Loucy (cell line): ENCODE measurements around the gene PPP1R27.

Source experiments
- H2AFZ ChIP-seq: fragments of 200-600 bp; sonication (generic); 2 replicates; pipeline ENCODE4 v1.6.0; 2016; ENCODE audit warnings: antibody characterized with exemption, mild to moderate bottlenecking, low read length, moderate library complexity
- H3F3A ChIP-seq: fragments of 200-600 bp; 2 replicates; pipeline ENCODE4 v1.6.0; 2016; ENCODE audit warnings: antibody characterized with exemption, low read depth, mild to moderate bottlenecking
- H3K27me3 ChIP-seq: fragments of 200-600 bp; sonication (generic); 2 replicates; pipeline ENCODE4 v1.6.1; 2014; ENCODE audit warnings: low read length, mild to moderate bottlenecking; ENCODE audit not compliant: insufficient read depth, poor library complexity, severe bottlenecking
- H3K36me3 ChIP-seq: fragments of 200-600 bp; sonication (generic); 2 replicates; pipeline ENCODE4 v1.6.1; 2016; ENCODE audit warnings: low read length; ENCODE audit not compliant: insufficient read depth
- H3K4me1 ChIP-seq: fragments of 200-600 bp; sonication (generic); 2 replicates; pipeline ENCODE4 v1.5.1; 2014; ENCODE audit warnings: low read length, mild to moderate bottlenecking; ENCODE audit not compliant: insufficient read depth, poor library complexity, severe bottlenecking
- H3K4me2 ChIP-seq: fragments of 200-600 bp; sonication (generic); 2 replicates; pipeline ENCODE4 v1.6.0; 2014; ENCODE audit warnings: antibody characterized with exemption, low read length, low read depth, mild to moderate bottlenecking; ENCODE audit not compliant: poor library complexity, severe bottlenecking
- H3K4me3 ChIP-seq: fragments of 200-600 bp; sonication (generic); 2 replicates; pipeline ENCODE4 v1.5.1; 2014; ENCODE audit warnings: low read length, mild to moderate bottlenecking, mixed read lengths; ENCODE audit not compliant: poor library complexity, severe bottlenecking
- H3K79me2 ChIP-seq: fragments of 200-600 bp; sonication (generic); 2 replicates; pipeline ENCODE4 v1.6.1; 2014; ENCODE audit warnings: low read length; ENCODE audit not compliant: insufficient read depth
- H3K9ac ChIP-seq: fragments of 200-600 bp; sonication (generic); 2 replicates; pipeline ENCODE4 v1.6.0; 2014; ENCODE audit warnings: mild to moderate bottlenecking, low read depth, low read length, moderate library complexity; ENCODE audit not compliant: poor library complexity, severe bottlenecking
- H3K9me2 ChIP-seq: fragments of 200-600 bp; sonication (generic); replicated peaks from 2 replicates; pipeline ENCODE4 v1.6.1; 2016; ENCODE audit warnings: low read depth, low read length, mixed read lengths
- H3K9me3 ChIP-seq: fragments of 200-600 bp; sonication (generic); 2 replicates; pipeline ENCODE4 v1.6.1; 2014; ENCODE audit warnings: mild to moderate bottlenecking, antibody characterized with exemption, low read length, low read depth; ENCODE audit not compliant: insufficient read depth
- H4K20me1 ChIP-seq: fragments of 200-600 bp; sonication (generic); 2 replicates; pipeline ENCODE4 v1.6.0; 2014; ENCODE audit warnings: antibody characterized with exemption, low read length, mild to moderate bottlenecking; ENCODE audit not compliant: insufficient read depth, poor library complexity, severe bottlenecking
- EZH2phosphoT487 ChIP-seq: fragments of 200-600 bp; IDR thresholded peaks from 2 replicates; pipeline ENCODE4 v1.6.1; 2018; ENCODE audit warnings: antibody characterized with exemption, mild to moderate bottlenecking, moderate library complexity, borderline replicate concordance
- TF ChIP-seq, protein P1 (sequence below): fragments of 200-600 bp; sonication (generic); conservative IDR thresholded peaks from 2 replicates; pipeline ENCODE4 v1.5.1; 2014; ENCODE audit warnings: mild to moderate bottlenecking, antibody characterized with exemption, low read length

Gene PPP1R27

DNA sequence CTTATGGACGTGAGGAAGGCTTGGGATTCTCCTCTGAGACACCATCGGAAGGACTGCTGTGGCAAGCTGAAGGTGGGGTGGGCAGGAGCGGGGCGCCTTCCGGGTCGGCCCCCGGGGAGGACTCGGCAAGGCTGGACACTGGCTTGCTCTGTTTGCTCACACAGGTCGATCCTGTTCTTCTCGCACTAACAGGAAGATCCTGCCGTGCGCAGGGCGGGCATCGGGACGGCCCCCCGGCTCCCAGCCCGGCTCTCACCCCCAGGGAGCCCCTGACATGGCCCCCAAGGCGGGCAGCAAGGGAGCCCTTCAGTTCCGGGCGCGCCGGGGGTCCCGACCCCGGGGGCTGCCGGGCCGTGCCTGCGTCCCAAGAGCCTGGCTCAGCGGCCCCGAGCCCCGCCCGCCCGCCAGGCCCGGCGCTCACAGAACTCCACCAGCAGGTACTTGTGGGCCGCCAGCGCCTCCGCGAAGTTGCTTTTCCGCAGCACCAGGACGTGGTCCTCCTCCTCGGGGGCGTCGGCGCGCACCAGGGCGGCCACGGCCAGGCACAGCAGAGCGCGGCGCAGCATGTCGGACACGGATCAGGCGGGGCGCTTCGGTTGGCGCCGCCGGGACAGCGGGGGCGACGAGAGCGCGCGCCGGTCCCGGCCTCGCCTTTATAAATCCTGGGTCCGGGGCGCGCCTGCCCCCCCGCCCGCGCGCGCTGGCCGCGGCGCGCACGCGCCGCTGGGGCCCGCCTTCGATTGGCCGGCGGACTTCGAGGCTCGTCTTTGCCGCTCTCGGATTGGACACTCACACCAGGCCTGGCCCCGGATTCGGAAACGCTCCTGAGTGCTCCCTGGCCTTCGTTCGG, 25.3 kb upstream of the PPP1R27 start, which contains the start of gene P4HB:
Gene P4HB (minus strand): TSS at position 630 of the 850 bp plus-strand sequence. CDS start 64 bp downstream, at position 566.
- H3K4me3 ChIP-seq = peak within 1 kb of the TSS; percentile 99
- peak within 1 kb of the TSS; percentile 94 for H3K9ac ChIP-seq
- peaks cover 89% of the 10 kb centered on the region for H3K79me2 ChIP-seq
- peak within 1 kb of the TSS; percentile 93 for H3K4me2 ChIP-seq
- H3F3A ChIP-seq = no peaks in the 10 kb centered on the region
- peaks cover 6% of the 10 kb centered on the region for H3K36me3 ChIP-seq
- peaks cover 32% of the 10 kb centered on the region for H3K4me1 ChIP-seq
- TF ChIP-seq EZH2phosphoT487 = no peak
- TF ChIP-seq, protein P1, sequence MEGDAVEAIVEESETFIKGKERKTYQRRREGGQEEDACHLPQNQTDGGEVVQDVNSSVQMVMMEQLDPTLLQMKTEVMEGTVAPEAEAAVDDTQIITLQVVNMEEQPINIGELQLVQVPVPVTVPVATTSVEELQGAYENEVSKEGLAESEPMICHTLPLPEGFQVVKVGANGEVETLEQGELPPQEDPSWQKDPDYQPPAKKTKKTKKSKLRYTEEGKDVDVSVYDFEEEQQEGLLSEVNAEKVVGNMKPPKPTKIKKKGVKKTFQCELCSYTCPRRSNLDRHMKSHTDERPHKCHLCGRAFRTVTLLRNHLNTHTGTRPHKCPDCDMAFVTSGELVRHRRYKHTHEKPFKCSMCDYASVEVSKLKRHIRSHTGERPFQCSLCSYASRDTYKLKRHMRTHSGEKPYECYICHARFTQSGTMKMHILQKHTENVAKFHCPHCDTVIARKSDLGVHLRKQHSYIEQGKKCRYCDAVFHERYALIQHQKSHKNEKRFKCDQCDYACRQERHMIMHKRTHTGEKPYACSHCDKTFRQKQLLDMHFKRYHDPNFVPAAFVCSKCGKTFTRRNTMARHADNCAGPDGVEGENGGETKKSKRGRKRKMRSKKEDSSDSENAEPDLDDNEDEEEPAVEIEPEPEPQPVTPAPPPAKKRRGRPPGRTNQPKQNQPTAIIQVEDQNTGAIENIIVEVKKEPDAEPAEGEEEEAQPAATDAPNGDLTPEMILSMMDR = no peak
- no peaks in the 10 kb centered on the region for H3K9me2 ChIP-seq
- peak within 1 kb of the TSS; percentile 75 for H2AFZ ChIP-seq
- H3K27me3 ChIP-seq = no peaks in the 10 kb centered on the region
- no peaks in the 10 kb centered on the region for H3K9me3 ChIP-seq
- H4K20me1 ChIP-seq = peaks cover 46% of the 10 kb centered on the region

GRCh38 chr17:81858967-81859905, 24.4 kb upstream of the PPP1R27 start:
- peaks cover 15% of the 10 kb centered on the region for H3K36me3 ChIP-seq
- H3K4me1 ChIP-seq = peaks cover 32% of the 10 kb centered on the region
- H3K4me2 ChIP-seq = peak overlapping the region; percentile 93
- TF ChIP-seq, protein P1 = no peak
- no peak for TF ChIP-seq EZH2phosphoT487
- peak overlapping the region; percentile 75 for H3K4me3 ChIP-seq
- H3K27me3 ChIP-seq = no peaks in the 10 kb centered on the region
- peaks cover 90% of the 10 kb centered on the region for H3K79me2 ChIP-seq
- no peaks in the 10 kb centered on the region for H3K9me3 ChIP-seq
- H4K20me1 ChIP-seq = peaks cover 51% of the 10 kb centered on the region
- no peaks in the 10 kb centered on the region for H3K9me2 ChIP-seq
- H3F3A ChIP-seq = no peaks in the 10 kb centered on the region
- peak overlapping the region; percentile 90 for H3K9ac ChIP-seq
- H2AFZ ChIP-seq = no peak overlapping the region

DNA sequence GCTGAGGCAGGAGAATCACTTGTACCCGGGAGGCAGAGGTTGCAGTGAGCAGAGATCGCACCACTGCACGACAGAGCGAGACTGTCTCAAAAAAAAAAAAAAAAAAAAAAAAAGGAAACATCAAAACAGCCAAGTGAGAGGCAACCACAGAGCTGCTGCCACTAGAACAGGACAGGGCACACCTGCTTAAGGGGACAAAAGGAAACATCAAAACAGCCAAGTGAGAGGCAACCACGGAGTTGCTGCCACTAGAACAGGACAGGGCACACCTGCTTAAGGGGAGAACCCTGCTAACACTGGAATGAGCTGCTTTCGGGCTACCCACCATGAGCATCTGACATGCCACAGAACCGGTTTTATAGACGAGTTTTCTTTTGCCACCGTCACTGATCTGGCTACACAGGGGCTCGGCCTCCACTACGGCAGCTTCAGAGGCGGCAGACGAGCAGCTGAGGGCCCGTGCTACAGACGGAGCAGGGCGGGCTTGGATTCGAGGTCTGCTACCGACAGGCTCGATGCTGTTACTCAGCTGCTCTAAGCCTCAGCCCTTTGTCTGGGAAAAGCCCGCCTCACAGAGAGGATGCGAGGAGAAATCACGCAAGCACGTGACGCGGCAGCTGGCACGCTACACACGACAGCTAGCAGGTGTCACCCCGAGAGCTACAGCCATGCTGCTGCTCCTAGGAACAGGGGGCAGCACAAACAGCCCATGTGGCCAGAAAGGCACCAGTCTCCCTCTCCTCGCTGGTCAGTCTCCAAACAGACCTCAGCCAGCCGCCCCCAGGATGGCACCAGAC, 23.5 kb upstream of the PPP1R27 start:
- no peaks in the 10 kb centered on the region for H3K9me2 ChIP-seq
- H3K4me1 ChIP-seq = peaks cover 24% of the 10 kb centered on the region
- H3K9ac ChIP-seq = peak overlapping the region; percentile 90
- H3K36me3 ChIP-seq = peaks cover 23% of the 10 kb centered on the region
- no peaks in the 10 kb centered on the region for H3K9me3 ChIP-seq
- H3F3A ChIP-seq = no peaks in the 10 kb centered on the region
- peak overlapping the region; percentile 75 for H3K4me3 ChIP-seq
- peak overlapping the region; percentile 93 for H3K4me2 ChIP-seq
- TF ChIP-seq, protein P1 = no peak
- TF ChIP-seq EZH2phosphoT487 = no peak
- H4K20me1 ChIP-seq = peaks cover 44% of the 10 kb centered on the region
- H2AFZ ChIP-seq = no peak overlapping the region
- H3K79me2 ChIP-seq = peaks cover 90% of the 10 kb centered on the region
- no peaks in the 10 kb centered on the region for H3K27me3 ChIP-seq
